GM21526 (cell line): ENCODE data around the gene OCIAD2.
"Not testable (repeated sequence)": the region's sequence is repeated elsewhere in the genome, so short reads cannot be mapped to it uniquely, and the experiment has no call there.

Experiments
- ATAC-seq: cut with Tn5 transposase; IDR thresholded peaks from one replicate; pipeline ENCODE4 v1.9.1; 2021; ENCODE audit warnings: moderate library complexity; ENCODE audit not compliant: unreplicated experiment, low FRiP score

Gene OCIAD2

GRCh38 chr4:48858130-48858529, 48.4 kb downstream of the OCIAD2 start:
- ATAC-seq: no peak

- ATAC-seq: no peak
Observed at GRCh38 chr4:48854982-48855381, 51.6 kb downstream of the OCIAD2 start.

- ATAC-seq: no peak
Observed at GRCh38 chr4:48854395-48854683, 52.2 kb downstream of the OCIAD2 start.

- ATAC-seq: no peak
Observed at GRCh38 chr4:48853604-48854394, 52.8 kb downstream of the OCIAD2 start.

GRCh38 chr4:48851651-48852050, 54.9 kb downstream of the OCIAD2 start:
- no peak for ATAC-seq

GRCh38 chr4:48848799-48849198, 57.8 kb downstream of the OCIAD2 start:
- ATAC-seq: not testable (repeated sequence)

- no peak for ATAC-seq
Observed at GRCh38 chr4:48844843-48845242, 61.7 kb downstream of the OCIAD2 start.

GRCh38 chr4:48841045-48841827, 65.3 kb downstream of the OCIAD2 start:
- no peak for ATAC-seq

GRCh38 chr4:48836658-48837057, 69.9 kb downstream of the OCIAD2 start:
- no peak for ATAC-seq
